OCI-LY1 (cell line): ENCODE data around the gene C1QL2.

ENCODE experiments used
- H2AFZ ChIP-seq: fragments of 200-600 bp; sonication (generic), shearing (Covaris generic); 2 replicates; pipeline ENCODE4 v1.6.0; 2014; ENCODE audit warnings: antibody characterized with exemption, mild to moderate bottlenecking, low read length
- H3F3A ChIP-seq: fragments of 200-600 bp; sonication (generic), shearing (Covaris generic); 2 replicates; pipeline ENCODE4 v1.6.0; 2014; ENCODE audit warnings: mild to moderate bottlenecking, antibody characterized with exemption, low read length, moderate library complexity; ENCODE audit not compliant: insufficient read depth
- H3K27ac ChIP-seq: fragments of 200-600 bp; sonication (generic); 2 replicates; pipeline ENCODE4 v1.5.1; 2014; ENCODE audit warnings: low read length, mixed run types, mild to moderate bottlenecking, low read depth; ENCODE audit not compliant: poor library complexity, severe bottlenecking
- H3K27me3 ChIP-seq: fragments of 200-600 bp; sonication (generic); 2 replicates; pipeline ENCODE4 v1.6.0; 2014; ENCODE audit warnings: antibody characterized with exemption, mild to moderate bottlenecking, low read length, moderate library complexity; ENCODE audit not compliant: insufficient read depth
- H3K36me3 ChIP-seq: fragments of 200-600 bp; sonication (generic); 2 replicates; pipeline ENCODE4 v1.6.1; 2014; ENCODE audit warnings: mild to moderate bottlenecking, antibody characterized with exemption, low read length, moderate library complexity, mixed read lengths; ENCODE audit not compliant: insufficient read depth
- H3K4me1 ChIP-seq: fragments of 200-600 bp; sonication (generic); 2 replicates; pipeline ENCODE4 v1.5.1; 2014; ENCODE audit warnings: mild to moderate bottlenecking, low read length, moderate library complexity; ENCODE audit not compliant: insufficient read depth, severe bottlenecking
- H3K4me2 ChIP-seq: fragments of 200-600 bp; sonication (generic), shearing (Covaris generic); 2 replicates; pipeline ENCODE4 v1.6.1; 2014; ENCODE audit warnings: low read length
- H3K4me3 ChIP-seq: fragments of 200-600 bp; sonication (generic); 2 replicates; pipeline ENCODE4 v1.5.1; 2014; ENCODE audit warnings: low read length, low read depth, mild to moderate bottlenecking, mixed read lengths; ENCODE audit not compliant: poor library complexity, severe bottlenecking
- H3K79me2 ChIP-seq: fragments of 200-600 bp; shearing (Covaris generic); 2 replicates; pipeline ENCODE4 v1.6.1; 2016; ENCODE audit warnings: mixed run types, low read length, mixed read lengths; ENCODE audit not compliant: insufficient read depth
- H3K9ac ChIP-seq: fragments of 200-600 bp; sonication (generic), shearing (Covaris generic); 2 replicates; pipeline ENCODE4 v1.6.1; 2014; ENCODE audit warnings: mild to moderate bottlenecking, low read length, mixed read lengths
- H3K9me2 ChIP-seq: fragments of 200-600 bp; sonication (generic), shearing (Covaris generic); 2 replicates; pipeline ENCODE4 v1.6.1; 2014; ENCODE audit warnings: low read depth, mild to moderate bottlenecking, low read length, mixed read lengths
- H3K9me3 ChIP-seq: fragments of 200-600 bp; shearing (Covaris generic); 2 replicates; pipeline ENCODE4 v1.6.1; 2014; ENCODE audit warnings: low read length, mixed read lengths
- H4K20me1 ChIP-seq: fragments of 200-600 bp; sonication (generic), shearing (Covaris generic); 2 replicates; pipeline ENCODE4 v1.6.0; 2016; ENCODE audit warnings: mild to moderate bottlenecking, low read length; ENCODE audit not compliant: insufficient read depth
- CTCF ChIP-seq: fragments of 200-600 bp; sonication (generic), shearing (Covaris generic); IDR thresholded peaks from 2 replicates; pipeline ENCODE4 v1.5.1; 2017; ENCODE audit warnings: mild to moderate bottlenecking, antibody characterized with exemption, low read length, moderate library complexity, mixed read lengths
- EZH2 ChIP-seq: fragments of 200-600 bp; sonication (generic), shearing (Covaris generic); IDR thresholded peaks from 2 replicates; pipeline ENCODE4 v1.8.0; 2017; ENCODE audit warnings: borderline replicate concordance, mixed run types, mild to moderate bottlenecking, antibody characterized with exemption, low read length, moderate library complexity, mixed read lengths

C1QL2 gene

GRCh38 chr2:119195001-119195400 is 36.5 kb upstream of the C1QL2 start:
- Histone ChIP-seq H3K79me2 (no peaks in the 10 kb centered on the region), H3K27me3 (no peaks in the 10 kb centered on the region), H3K9me3 (no peaks in the 10 kb centered on the region), H3K27ac (no peak overlapping the region), H3K4me3 (no peak overlapping the region), H4K20me1 (no peaks in the 10 kb centered on the region), H3K4me1 (no peaks in the 10 kb centered on the region), H3K36me3 (no peaks in the 10 kb centered on the region), H3F3A (no peaks in the 10 kb centered on the region), H3K9ac (no peak overlapping the region), H3K9me2 (no peaks in the 10 kb centered on the region), H2AFZ (no peak overlapping the region), H3K4me2 (no peak overlapping the region)
- TF ChIP-seq EZH2 (no peak), CTCF (no peak)

- Histone ChIP-seq H3K4me3 (no peak overlapping the region), H3K79me2 (no peaks in the 10 kb centered on the region), H4K20me1 (no peaks in the 10 kb centered on the region), H3K4me2 (no peak overlapping the region), H3K36me3 (no peaks in the 10 kb centered on the region), H2AFZ (no peak overlapping the region), H3K4me1 (no peaks in the 10 kb centered on the region), H3K9me3 (no peaks in the 10 kb centered on the region), H3K9me2 (no peaks in the 10 kb centered on the region), H3K27ac (no peak overlapping the region), H3F3A (no peaks in the 10 kb centered on the region), H3K9ac (no peak overlapping the region), H3K27me3 (no peaks in the 10 kb centered on the region)
- no peak for TF ChIP-seq CTCF
- TF ChIP-seq EZH2, result no peak
These were observed 34.3 kb upstream of the C1QL2 start for GRCh38 chr2:119192893-119193292.

GRCh38 chr2:119190321-119191111 is 32.0 kb upstream of the C1QL2 start:
- Histone ChIP-seq H3K27me3 (no peaks in the 10 kb centered on the region), H3K4me1 (no peaks in the 10 kb centered on the region), H3K4me2 (no peak overlapping the region), H3K27ac (no peak overlapping the region), H3K9me2 (no peaks in the 10 kb centered on the region), H4K20me1 (no peaks in the 10 kb centered on the region), H3K9me3 (no peaks in the 10 kb centered on the region), H3F3A (no peaks in the 10 kb centered on the region), H3K36me3 (no peaks in the 10 kb centered on the region), H3K9ac (no peak overlapping the region), H2AFZ (no peak overlapping the region), H3K4me3 (no peak overlapping the region), H3K79me2 (no peaks in the 10 kb centered on the region)
- no peak for TF ChIP-seq EZH2
- no peak for TF ChIP-seq CTCF
